ENCODE measurements around the gene AKIRIN2. TPM values are rescaled to one million over a fixed set of nuclear protein-coding genes. Genes with fewer than 3 reads are reported as not detected.
"Not testable (repeated sequence)": the region's sequence is repeated elsewhere in the genome, so short reads cannot be mapped to it uniquely, and the experiment has no call there.

The AKIRIN2 gene
- total RNA-seq, 1 donor from 2014 or later: 47.7 TPM

- no peak for ATAC-seq
These were observed 14.7 kb downstream of the AKIRIN2 start for GRCh38 chr6:87687296-87687695.

GRCh38 chr6:87686636-87687205, 15.3 kb downstream of the AKIRIN2 start:
- ATAC-seq: not testable (repeated sequence)

GRCh38 chr6:87684895-87685654, 17.0 kb downstream of the AKIRIN2 start:
- no peak for ATAC-seq

DNA sequence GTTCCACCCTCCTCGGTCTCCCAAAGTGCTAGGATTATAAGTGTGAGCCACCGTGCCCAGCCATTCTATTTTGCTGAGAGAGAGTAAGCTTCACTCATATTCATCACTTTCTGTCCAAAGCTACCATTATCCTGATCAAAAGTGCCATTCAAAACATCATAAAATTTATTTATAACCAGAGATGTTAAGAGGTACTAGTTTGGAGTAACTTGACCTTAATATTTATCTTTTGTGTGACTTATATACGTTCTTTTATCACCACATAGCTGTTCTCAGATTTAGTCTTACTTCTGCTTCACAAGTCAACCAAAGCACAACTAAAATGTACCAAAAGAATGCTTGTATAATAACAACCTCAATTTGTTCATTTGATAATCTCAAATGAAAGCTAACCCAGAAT, 18.1 kb downstream of the AKIRIN2 start:
- no peak for ATAC-seq

DNA sequence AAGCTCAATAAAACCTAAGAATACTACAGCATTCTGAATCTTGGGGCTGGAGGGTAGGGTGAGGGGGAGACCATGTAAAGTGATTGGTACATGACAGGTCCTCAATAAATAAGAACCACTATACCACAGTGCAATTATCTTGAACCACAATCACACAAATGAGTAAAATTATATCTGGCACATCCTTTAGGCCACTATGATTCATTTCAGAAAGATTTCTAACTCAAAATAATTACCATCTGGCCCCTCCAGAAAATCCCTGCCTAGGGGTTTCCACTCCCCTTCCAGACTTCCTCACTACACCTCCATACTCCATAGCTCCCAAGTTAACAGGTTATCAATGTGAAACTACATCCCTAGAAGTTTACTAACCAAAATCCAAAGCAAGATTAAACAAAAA, 19.7 kb downstream of the AKIRIN2 start:
- ATAC-seq: no peak

- ATAC-seq: peak; percentile 39
These were observed 26.9 kb downstream of the AKIRIN2 start for GRCh38 chr6:87675004-87675681.

- no peak for ATAC-seq
These were observed 27.7 kb downstream of the AKIRIN2 start for GRCh38 chr6:87674290-87674689.

GRCh38 chr6:87673237-87673636, 28.8 kb downstream of the AKIRIN2 start:
- no peak for ATAC-seq

DNA sequence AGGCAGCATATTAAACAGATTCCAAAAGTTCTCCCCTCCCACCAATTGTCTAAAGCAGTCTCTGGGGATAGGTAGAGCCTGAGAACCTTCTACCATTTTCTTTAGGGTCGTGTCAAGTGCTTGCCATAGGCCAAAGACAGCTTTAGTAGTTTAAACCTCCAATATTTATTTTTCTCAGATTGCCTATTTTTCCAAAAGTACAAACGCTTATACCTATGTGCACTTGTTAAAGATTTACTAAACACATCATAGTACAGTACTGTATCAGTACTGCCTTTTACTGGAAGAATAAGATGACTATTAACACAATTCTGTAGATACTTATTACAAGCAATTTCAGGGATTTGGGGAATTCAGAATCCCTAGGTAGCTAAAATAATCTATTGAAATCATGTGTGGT, 29.4 kb downstream of the AKIRIN2 start:
- ATAC-seq: no peak

GRCh38 chr6:87671555-87672029, 30.4 kb downstream of the AKIRIN2 start:
- peak; percentile 15 for ATAC-seq

DNA sequence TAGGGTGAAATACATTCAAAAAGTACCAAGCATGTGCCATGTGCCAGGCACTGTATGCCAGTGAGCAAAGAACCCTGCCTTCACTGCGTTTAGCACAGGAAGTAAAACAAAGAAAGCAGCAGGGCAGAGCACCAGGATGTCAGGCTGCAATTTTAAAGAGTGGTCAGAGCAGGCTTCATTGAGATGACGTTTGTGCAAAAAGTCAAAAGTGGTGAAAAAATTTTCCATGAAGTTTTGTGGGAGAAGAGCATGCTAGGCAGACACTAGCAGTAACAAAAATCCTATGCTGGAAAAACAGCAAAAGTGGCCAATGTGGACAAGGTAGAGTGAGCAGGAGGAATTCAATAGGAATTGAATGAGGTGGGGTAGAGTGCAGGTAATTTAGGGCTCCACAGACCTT, 31.3 kb downstream of the AKIRIN2 start:
- no peak for ATAC-seq

GRCh38 chr6:87669051-87669450, 33.0 kb downstream of the AKIRIN2 start:
- peak; percentile 35 for ATAC-seq

GRCh38 chr6:87668013-87668412, 34.0 kb downstream of the AKIRIN2 start:
- ATAC-seq: no peak

GRCh38 chr6:87667032-87667431, 35.0 kb downstream of the AKIRIN2 start:
- ATAC-seq: no peak

GRCh38 chr6:87664921-87665485, 37.0 kb downstream of the AKIRIN2 start:
- no peak for ATAC-seq

GRCh38 chr6:87663434-87663833, 38.6 kb downstream of the AKIRIN2 start:
- no peak for ATAC-seq

DNA sequence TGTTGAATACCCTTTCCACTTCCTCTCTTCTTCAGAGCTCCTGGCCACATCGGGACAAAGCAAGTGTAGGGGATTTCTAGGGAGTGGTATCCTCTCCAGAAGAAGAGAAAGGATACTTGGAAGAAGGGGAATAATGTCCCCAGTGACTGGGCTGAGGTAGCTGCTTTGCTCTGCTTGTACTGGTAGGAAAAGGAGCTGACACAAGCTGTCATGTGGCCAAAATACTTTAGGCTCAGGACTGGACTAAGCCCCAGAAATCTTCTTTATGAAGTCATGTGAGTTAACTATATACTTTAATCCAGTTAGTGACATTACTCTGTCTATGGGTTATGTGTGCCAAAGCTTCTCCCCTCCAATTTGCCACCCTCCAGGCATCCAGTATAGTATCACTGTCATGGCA, 40.5 kb downstream of the AKIRIN2 start:
- ATAC-seq: no peak

DNA sequence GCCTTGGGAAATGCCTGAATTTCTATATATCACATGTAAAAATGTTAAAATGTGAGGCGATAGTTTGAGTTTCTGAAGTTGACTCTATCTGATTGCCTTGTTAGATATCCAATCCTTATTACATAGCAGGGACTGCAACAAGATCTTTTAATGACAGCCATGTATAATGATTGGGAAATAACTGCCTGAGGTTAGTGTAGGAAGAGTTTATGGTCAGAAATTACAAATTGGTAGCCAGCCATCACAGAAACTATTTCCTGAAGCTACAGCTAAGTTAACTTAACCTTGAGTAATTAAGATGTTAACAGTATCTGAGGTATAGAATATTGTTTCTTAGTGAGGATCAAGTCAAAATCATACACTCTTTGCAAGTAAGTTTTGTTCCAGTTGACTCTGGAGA, 41.0 kb downstream of the AKIRIN2 start:
- ATAC-seq: no peak

- peak; percentile 46 for ATAC-seq
These were observed 41.7 kb downstream of the AKIRIN2 start for GRCh38 chr6:87660226-87660911.

DNA sequence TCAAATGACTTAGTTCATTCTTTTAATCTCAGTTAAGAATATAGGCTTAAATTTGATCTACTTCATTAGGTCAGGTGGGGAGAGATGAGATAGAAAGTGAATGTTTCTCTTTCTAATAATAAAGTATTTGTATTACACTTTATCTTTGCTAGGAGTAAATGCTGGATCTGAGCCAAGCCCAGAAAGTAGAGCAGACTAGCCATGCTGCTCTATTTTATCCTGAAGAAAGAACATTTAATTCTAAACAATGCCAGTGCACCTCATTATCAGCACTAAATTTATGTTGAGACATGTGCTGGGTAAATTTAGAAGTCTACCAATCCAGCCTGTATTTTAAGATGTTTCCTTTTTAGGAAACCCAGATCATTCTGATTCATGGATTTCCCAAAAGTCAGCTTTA, 43.5 kb downstream of the AKIRIN2 start:
- ATAC-seq: no peak

- ATAC-seq: no peak
These were observed 45.2 kb downstream of the AKIRIN2 start for GRCh38 chr6:87656857-87657256.

- no peak for ATAC-seq
These were observed 46.2 kb downstream of the AKIRIN2 start for GRCh38 chr6:87655824-87656223.
